ENCODE results near the gene CDH11.

GRCh38 chr16:64989050-64989449, 132.8 kb downstream of the CDH11 start:
- TF ChIP-seq CTCF (IDR thresholded peaks at IDR 0.05; ENCODE audit: low read depth, low read length, poor library complexity, severe bottlenecking) (no peak), EZH2phosphoT487 (IDR thresholded peaks at IDR 0.05; ENCODE audit: borderline replicate concordance, low read length) (no peak)

Measured in DOHH2 (cell line).